Amygdala (tissue), 56 donors: ENCODE results near the gene ZXDC.

Experiments used
- DNase-seq, 56 donors: peaks; one replicate each; lab custom pipeline; 2025; lab: John Stamatoyannopoulos, UW

Gene ZXDC

DNA sequence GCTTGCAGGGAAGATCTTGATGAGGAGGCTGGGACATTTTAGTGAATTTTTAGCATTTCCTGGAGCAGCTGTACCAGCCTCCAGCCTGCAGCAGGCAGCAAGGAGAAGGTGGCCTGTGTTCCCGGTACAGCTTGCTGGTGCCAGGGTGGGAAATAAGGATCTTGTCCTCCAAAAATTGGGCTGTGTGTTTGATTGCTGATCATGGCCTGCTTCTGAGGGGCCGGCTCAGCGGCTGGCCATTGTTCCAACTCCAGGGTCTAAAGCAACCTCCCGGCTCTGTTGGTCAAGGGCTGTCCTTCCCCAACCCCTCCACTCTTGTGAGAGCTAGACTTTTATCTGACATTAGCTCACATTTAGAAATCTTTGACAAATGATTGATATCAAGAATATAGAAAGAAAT is 75.9 kb downstream of the ZXDC start:
- DNase-seq: no peak

- peak in 1 of 56 donors; percentile 43 for DNase-seq
Observed at GRCh38 chr3:126399351-126399735, 76.3 kb downstream of the ZXDC start.

GRCh38 chr3:126398423-126399350 is 77.0 kb downstream of the ZXDC start:
- no peak for DNase-seq

DNA sequence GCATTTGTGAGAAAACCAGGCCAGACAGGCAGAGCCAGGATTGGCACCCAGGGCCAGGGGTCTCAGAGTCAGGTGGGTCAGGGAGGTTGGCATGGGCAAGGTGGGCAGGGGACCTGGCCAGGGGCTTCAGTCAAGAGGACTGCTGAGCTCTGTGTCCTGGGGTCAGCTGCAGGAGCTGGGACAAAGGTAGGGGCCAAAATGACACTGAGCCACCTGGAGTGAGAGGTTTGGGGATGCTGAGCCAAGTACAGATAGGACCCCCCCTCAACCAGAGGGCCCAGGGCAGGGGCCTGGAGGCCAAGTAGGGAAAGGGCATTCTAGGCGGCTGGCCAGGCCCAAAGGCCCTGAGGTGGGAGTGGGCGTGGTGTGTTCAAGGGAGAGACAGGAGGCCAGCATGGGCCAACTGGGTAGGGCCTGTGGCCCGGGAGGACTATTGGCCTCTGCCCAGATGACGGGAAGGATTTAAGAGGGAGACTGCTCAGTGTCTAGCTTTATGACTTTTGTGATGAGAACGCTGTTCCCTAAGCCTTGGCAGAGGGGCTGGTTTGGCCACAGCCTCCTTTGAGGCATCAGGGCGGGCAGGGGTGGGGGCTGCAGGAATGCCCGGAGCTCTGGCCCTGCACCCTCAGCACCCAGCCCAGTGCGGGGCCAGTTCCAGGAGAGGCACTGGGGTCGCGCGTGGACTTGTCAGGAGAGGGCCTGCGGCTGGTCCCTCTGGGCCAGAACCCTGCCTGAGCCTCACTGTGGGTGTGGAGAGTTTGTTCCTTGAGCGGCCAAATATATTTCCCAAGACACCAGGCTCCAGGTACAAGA is 77.9 kb downstream of the ZXDC start:
- no peak for DNase-seq

GRCh38 chr3:126396536-126396935 is 79.2 kb downstream of the ZXDC start:
- DNase-seq: no peak

DNA sequence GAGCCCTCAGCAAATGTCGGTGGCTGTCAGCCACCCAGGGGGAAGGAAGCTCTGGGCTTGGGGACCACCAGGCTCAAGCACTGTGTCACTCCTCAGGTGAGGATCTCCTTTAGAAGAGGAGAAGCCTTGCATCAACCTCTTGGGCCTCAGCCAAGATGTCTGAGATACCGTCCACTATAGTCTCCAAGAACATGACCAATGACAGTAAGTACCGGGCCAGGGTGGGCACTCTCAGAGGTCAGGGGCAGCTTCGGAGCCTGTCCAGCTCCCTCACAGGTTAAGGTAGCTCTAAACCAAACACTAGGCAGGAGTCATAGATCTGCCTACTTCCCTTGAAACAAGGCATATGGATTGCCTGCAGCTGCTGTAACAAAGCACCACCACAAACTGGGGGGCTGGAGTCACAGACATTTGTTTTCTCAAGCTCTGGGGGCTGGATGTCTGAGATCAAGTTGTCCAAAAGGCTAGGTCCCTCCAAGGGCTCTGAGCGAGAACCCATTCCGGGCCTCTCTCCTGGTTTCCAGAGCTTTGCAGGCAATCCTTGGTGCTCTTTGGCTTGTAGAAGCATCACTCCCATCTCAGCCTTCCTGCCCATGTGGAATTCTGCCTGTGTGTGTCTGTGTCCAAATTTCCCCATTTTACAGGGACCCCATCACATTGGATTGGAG is 79.7 kb downstream of the ZXDC start:
- no peak for DNase-seq

DNA sequence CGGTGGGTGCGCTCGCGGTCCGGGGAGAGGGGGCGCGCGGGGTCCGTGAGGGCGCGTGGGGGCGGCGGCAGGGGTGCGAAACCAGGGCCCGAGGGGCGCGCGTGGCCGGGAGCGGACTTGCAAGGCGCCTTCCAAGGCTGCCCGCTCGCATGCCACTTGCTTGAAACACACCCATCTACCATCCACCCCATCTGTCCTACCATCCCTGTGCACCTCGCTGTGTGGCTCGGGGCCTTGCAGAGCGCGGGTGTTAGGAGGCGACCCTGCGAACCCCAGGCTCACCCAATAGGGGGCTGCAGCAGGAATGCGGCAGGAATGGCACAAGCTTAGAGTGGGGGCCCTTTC is 80.7 kb downstream of the ZXDC start:
- no peak for DNase-seq

GRCh38 chr3:126394179-126394976 is 81.3 kb downstream of the ZXDC start, which contains the start of gene CFAP100:
Gene CFAP100, plus strand, starts transcription at chr3:126394909. Its CDS starts 1,092 bp downstream, at chr3:126396001.
- DNase-seq: peak in 38 of 56 donors; percentile 6 to 81 (median 33)

DNA sequence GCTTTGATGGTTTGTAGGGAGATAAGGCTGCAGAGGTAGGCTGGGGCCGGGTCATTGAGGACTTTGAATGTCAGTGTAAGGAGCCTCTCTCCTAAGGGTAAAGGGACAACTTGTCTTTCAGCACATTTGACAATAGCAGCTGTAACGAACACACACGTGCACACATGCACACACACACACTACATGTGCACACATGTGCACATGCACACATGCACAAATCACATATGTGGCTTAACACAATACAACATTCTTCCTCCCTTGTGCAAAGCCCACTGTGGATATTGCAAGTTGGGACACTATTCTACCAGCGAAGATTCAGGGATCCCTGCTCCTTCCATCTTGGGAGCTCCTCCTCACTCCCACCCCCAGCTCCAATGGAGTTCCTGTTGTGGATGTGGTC is 82.1 kb downstream of the ZXDC start:
- DNase-seq: no peak

DNA sequence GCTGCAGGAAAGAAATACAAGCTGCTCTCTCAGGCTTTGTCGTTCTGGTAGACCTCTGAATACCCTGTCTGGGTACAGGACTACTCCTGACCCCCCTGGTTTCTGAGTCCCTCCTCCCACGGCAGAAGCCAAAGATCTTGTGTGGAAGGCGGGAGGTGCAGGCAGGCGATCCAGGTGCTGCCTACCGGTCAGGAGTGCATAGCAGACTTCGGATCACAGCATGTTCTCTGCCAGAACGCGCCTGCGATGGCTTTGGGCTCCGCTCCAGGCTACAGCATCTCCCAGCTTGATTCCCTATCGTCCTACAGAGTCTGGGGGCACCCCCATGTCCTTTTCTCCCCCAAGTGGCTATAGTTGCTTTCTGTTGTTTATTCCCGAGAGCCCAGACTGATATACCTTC is 83.4 kb downstream of the ZXDC start:
- no peak for DNase-seq

DNA sequence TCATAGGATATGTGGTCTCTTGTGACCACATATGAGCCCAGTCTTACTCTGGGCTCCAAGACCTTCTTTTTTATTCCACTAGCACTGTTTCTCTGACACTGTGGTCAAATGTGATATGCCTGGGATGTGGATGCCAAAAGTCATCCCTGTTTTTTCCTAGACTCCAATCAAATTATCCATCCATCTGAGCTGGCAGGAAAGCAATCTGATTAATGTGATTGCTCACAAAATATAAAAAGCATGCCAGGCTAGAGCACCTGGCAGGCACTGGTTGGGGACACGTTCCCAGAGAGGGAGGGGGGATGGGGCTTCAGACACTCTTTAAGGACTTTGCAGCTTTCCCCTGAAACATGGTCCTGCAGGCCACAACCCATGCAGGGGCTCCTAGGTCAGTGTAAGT is 84.1 kb downstream of the ZXDC start:
- DNase-seq: no peak

DNA sequence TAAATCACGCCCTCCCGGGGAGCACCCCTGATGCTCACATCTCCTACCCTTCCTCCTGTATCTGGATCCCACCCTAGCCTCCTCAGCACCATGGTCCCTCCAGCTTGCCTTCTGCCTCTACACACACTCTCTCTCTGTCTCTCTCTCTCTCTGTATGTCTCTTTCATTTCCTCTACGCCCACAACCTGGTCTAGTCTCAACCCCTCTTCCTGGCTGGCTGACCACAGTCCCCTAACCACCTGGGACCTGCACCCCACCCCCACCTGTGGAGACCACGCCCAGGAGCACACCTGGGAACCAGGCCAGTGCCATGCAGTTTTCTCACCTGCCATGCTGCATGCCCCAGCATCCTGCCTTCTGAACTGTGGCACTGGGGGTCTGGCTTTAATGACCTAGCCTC is 84.9 kb downstream of the ZXDC start:
- no peak for DNase-seq

DNA sequence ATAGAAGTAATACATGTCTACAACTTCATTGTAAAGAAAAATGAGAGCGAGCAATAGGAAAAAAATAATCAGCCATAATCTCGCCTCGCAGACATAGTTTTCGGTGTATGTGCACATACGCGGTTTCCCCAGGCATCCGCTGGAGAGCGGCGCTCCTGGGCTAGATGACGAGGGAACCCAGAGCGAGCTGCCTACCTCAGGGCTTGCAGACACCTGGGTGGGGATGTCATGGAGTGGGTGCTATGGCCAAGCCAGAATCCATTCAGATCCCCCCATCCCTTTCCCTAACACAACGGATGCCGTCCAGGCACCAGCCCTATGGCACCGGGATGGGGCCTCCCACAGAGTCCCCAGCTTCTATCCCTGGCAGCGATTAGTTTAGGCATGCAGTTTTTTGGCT is 85.5 kb downstream of the ZXDC start:
- DNase-seq: no peak

- no peak for DNase-seq
Observed at GRCh38 chr3:126389794-126390146, 85.9 kb downstream of the ZXDC start.

DNA sequence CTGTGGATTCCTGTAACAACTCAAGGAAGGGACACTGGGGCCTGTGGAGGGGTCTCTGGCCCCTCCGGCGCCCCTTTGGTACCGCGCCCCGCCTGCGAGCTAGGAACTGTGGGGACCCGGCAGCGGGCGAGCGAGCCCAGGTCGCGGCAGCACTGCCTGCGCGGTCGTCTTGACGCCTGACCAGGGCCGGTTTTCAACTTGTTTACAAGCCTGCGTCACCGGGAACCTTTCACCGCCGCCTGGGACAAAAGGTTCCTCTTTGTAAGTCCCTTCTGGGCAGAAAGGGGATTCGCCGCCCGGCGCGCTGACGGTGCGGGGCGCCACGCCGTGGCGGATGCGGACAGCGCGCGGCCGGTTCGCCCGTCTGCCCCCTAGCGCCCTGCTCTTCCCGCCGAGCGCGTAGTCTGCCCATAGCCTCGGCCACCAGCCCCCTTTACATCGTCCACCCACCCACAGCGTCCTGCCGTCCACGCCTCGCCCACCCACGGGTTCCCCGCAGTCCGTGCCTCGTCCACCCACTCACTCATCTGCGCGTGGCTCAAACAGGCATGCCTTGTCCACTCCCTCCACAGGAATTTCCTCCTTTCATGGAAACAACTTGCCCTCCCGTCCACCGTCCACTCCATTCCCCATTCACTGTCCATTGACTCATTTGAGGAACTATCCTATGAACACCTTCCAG is 86.4 kb downstream of the ZXDC start:
- peak in 55 of 56 donors; percentile 34 to 93 (median 79) for DNase-seq
